Stomach (tissue), 4 donors: Measurements from ENCODE around the gene SALL1.

Experiments used
- EP300 ChIP-seq: sonication (generic); formaldehyde crosslinking; IDR thresholded peaks from one replicate; pipeline ENCODE4 v1.6.1; 2017; ENCODE audit warnings: antibody characterized with exemption
- POLR2A ChIP-seq, 4 donors: fragments of 450-650 bp; IDR thresholded peaks; one replicate each; pipeline ENCODE4 v1.6.1; 2016; ENCODE audit warnings: antibody characterized with exemption in 4 of 4, control low read depth in 2 of 4, mild to moderate bottlenecking in 1 of 4, moderate library complexity in 1 of 4
- TF ChIP-seq, protein P1 (sequence below), 7 experiments: fragments of 450-650 bp in 4 of 7; fragments of 200-600 bp in 3 of 7; sonication (generic) in 3 of 7; IDR thresholded peaks; one replicate each; pipeline ENCODE4 v1.5.1; 2016 to 2019; ENCODE audit warnings: antibody characterized with exemption in 7 of 7, control low read depth in 2 of 7, mild to moderate bottlenecking in 1 of 7

DNA sequence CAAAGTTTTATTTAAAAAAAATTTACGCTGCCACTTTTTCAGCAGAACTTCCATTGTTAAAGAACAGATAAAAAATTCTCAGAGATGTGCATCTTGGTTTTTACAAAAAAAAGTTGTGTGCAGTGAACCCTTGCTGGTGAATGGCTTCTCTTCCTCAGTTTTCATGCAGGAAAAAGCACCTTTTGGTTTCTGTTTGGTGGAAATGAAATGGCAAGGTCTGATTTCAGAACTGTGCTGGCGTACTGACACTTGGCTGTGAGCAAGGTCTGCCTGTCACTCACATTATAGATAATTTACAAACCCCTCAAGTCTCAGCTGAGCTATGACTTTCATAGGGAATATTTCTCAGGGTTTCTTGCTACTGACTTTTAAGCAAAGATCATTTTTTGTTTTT is 5.7 kb upstream of the SALL1 start:
- TF ChIP-seq EP300, result no peak
- no peak for TF ChIP-seq POLR2A (IDR thresholded peaks at IDR 0.05)
- TF ChIP-seq, protein P1, sequence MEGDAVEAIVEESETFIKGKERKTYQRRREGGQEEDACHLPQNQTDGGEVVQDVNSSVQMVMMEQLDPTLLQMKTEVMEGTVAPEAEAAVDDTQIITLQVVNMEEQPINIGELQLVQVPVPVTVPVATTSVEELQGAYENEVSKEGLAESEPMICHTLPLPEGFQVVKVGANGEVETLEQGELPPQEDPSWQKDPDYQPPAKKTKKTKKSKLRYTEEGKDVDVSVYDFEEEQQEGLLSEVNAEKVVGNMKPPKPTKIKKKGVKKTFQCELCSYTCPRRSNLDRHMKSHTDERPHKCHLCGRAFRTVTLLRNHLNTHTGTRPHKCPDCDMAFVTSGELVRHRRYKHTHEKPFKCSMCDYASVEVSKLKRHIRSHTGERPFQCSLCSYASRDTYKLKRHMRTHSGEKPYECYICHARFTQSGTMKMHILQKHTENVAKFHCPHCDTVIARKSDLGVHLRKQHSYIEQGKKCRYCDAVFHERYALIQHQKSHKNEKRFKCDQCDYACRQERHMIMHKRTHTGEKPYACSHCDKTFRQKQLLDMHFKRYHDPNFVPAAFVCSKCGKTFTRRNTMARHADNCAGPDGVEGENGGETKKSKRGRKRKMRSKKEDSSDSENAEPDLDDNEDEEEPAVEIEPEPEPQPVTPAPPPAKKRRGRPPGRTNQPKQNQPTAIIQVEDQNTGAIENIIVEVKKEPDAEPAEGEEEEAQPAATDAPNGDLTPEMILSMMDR (IDR thresholded peaks at IDR 0.05), result no peak
